Nephron progenitor cell (in vitro differentiated cells): Measurements from ENCODE around the gene POU3F1.

ENCODE experiments used
- DNase-seq: peaks from one replicate; pipeline ENCODE4 v3.0.0; 2021
- H3K27ac Mint-ChIP-seq: 2 replicates; pipeline ENCODE4 v1.8.0; 2021; ENCODE audit warnings: mild to moderate bottlenecking, moderate library complexity, mixed read lengths
- H3K27me3 Mint-ChIP-seq: 2 replicates; pipeline ENCODE4 v1.8.0; 2021; ENCODE audit warnings: mild to moderate bottlenecking, low read depth, mixed read lengths; ENCODE audit not compliant: poor library complexity
- H3K36me3 Mint-ChIP-seq: 2 replicates; pipeline ENCODE4 v1.8.0; 2021; ENCODE audit warnings: low read depth, mixed read lengths
- H3K4me1 Mint-ChIP-seq: 2 replicates; pipeline ENCODE4 v1.8.0; 2021; ENCODE audit warnings: mixed read lengths
- H3K4me3 Mint-ChIP-seq: 2 replicates; pipeline ENCODE4 v1.8.0; 2021; ENCODE audit warnings: mild to moderate bottlenecking, moderate library complexity, mixed read lengths
- H3K9me3 Mint-ChIP-seq: 2 replicates; pipeline ENCODE4 v1.8.0; 2021; ENCODE audit warnings: mild to moderate bottlenecking, moderate library complexity, mixed read lengths
- CTCF ChIP-seq: fragments of 200-600 bp; sonication (generic); IDR thresholded peaks from 2 replicates; pipeline ENCODE4 v1.5.0; 2021; ENCODE audit warnings: antibody characterized with exemption

POU3F1 gene

GRCh38 chr1:38029081-38029681, 17.4 kb downstream of the POU3F1 start:
- no peaks in the 10 kb centered on the region for H3K9me3 Mint-ChIP-seq
- TF ChIP-seq CTCF, result no peak
- H3K27ac Mint-ChIP-seq, result peak overlapping the region; percentile 25
- peaks cover 11% of the 10 kb centered on the region for H3K36me3 Mint-ChIP-seq
- H3K4me3 Mint-ChIP-seq, result peak overlapping the region; percentile 62
- H3K4me1 Mint-ChIP-seq, result peaks cover 54% of the 10 kb centered on the region
- peak; percentile 54 for DNase-seq
- peaks cover 11% of the 10 kb centered on the region for H3K27me3 Mint-ChIP-seq

GRCh38 chr1:38028671-38029070, 17.9 kb downstream of the POU3F1 start:
- Mint-ChIP-seq H3K4me1 (peaks cover 54% of the 10 kb centered on the region), H3K27me3 (peaks cover 10% of the 10 kb centered on the region), H3K4me3 (peak overlapping the region; percentile 44), H3K27ac (no peak overlapping the region), H3K9me3 (no peaks in the 10 kb centered on the region), H3K36me3 (peaks cover 16% of the 10 kb centered on the region)
- no peak for DNase-seq
- no peak for TF ChIP-seq CTCF

GRCh38 chr1:38028105-38028591, 18.4 kb downstream of the POU3F1 start:
- peaks cover 8% of the 10 kb centered on the region for H3K27me3 Mint-ChIP-seq
- TF ChIP-seq CTCF, result no peak
- no peak for DNase-seq
- no peaks in the 10 kb centered on the region for H3K9me3 Mint-ChIP-seq
- no peak overlapping the region for H3K27ac Mint-ChIP-seq
- peaks cover 19% of the 10 kb centered on the region for H3K36me3 Mint-ChIP-seq
- H3K4me1 Mint-ChIP-seq, result peaks cover 54% of the 10 kb centered on the region
- H3K4me3 Mint-ChIP-seq, result peak overlapping the region; percentile 44

- TF ChIP-seq CTCF, result no peak
- no peak overlapping the region for H3K27ac Mint-ChIP-seq
- no peaks in the 10 kb centered on the region for H3K9me3 Mint-ChIP-seq
- H3K36me3 Mint-ChIP-seq, result peaks cover 25% of the 10 kb centered on the region
- peaks cover 8% of the 10 kb centered on the region for H3K27me3 Mint-ChIP-seq
- peaks cover 60% of the 10 kb centered on the region for H3K4me1 Mint-ChIP-seq
- DNase-seq, result no peak
- H3K4me3 Mint-ChIP-seq, result no peak overlapping the region
These were observed 19.1 kb downstream of the POU3F1 start for GRCh38 chr1:38027201-38028104.

GRCh38 chr1:38026592-38027200, 19.9 kb downstream of the POU3F1 start:
- Mint-ChIP-seq H3K36me3 (peaks cover 33% of the 10 kb centered on the region), H3K27me3 (peaks cover 5% of the 10 kb centered on the region), H3K4me1 (peaks cover 65% of the 10 kb centered on the region), H3K27ac (peak overlapping the region; percentile 22), H3K9me3 (no peaks in the 10 kb centered on the region), H3K4me3 (no peak overlapping the region)
- peak; percentile 70 for DNase-seq
- TF ChIP-seq CTCF, result peak; percentile 80
